ENCODE results near the gene HABP2.

GRCh38 chr10:113523071-113523470, 29.8 kb upstream of the HABP2 start:
- TF ChIP-seq CTCF (conservative IDR thresholded peaks at IDR 0.05) (no peak), ZFX (IDR thresholded peaks at IDR 0.05) (no peak)
